H9 (cell line): ENCODE data around the gene ASTN2. TPM values are rescaled to one million over a fixed set of nuclear protein-coding genes. Genes with fewer than 3 reads are reported as not detected.

Experiments used
- DNase-seq: peaks from one replicate; pipeline ENCODE4 v3.0.0-alpha.2; 2017
- H2AFZ ChIP-seq: one replicate; pipeline ENCODE4 v1.6.1; 2013; ENCODE audit warnings: mild to moderate bottlenecking, low read length, control low read depth, moderate library complexity
- H2AK5ac ChIP-seq: 2 replicates; pipeline ENCODE4 v1.6.1; 2013; ENCODE audit warnings: low read length, control low read depth, mixed read lengths; ENCODE audit not compliant: insufficient read length
- H2BK120ac ChIP-seq: one replicate; pipeline ENCODE4 v1.6.1; 2013; ENCODE audit warnings: low read depth, mild to moderate bottlenecking, low read length, control low read depth, inconsistent platforms; ENCODE audit not compliant: poor library complexity, severe bottlenecking
- H2BK12ac ChIP-seq: 2 replicates; pipeline ENCODE4 v1.6.1; 2013; ENCODE audit warnings: low read length, control low read depth, mixed read lengths, low read depth; ENCODE audit not compliant: insufficient read length
- H2BK15ac ChIP-seq: 2 replicates; pipeline ENCODE4 v1.6.1; 2013; ENCODE audit warnings: low read depth, low read length, control low read depth
- H2BK20ac ChIP-seq: one replicate; pipeline ENCODE4 v1.6.1; 2013; ENCODE audit warnings: low read depth, mild to moderate bottlenecking, low read length, control low read depth, inconsistent platforms; ENCODE audit not compliant: poor library complexity, severe bottlenecking
- H2BK5ac ChIP-seq: 2 replicates; pipeline ENCODE4 v1.6.1; 2013; ENCODE audit warnings: low read length, control low read depth, mixed read lengths; ENCODE audit not compliant: insufficient read length
- H3K14ac ChIP-seq: 2 replicates; pipeline ENCODE4 v1.6.1; 2013; ENCODE audit warnings: low read length, control low read depth; ENCODE audit not compliant: insufficient read depth
- H3K18ac ChIP-seq: 2 replicates; pipeline ENCODE4 v1.6.1; 2013; ENCODE audit warnings: low read depth, mild to moderate bottlenecking, mixed read lengths, low read length, control low read depth; ENCODE audit not compliant: insufficient read length
- H3K23ac ChIP-seq: 2 replicates; pipeline ENCODE4 v1.6.1; 2013; ENCODE audit warnings: low read length, control low read depth, mixed read lengths, low read depth; ENCODE audit not compliant: insufficient read length
- H3K23me2 ChIP-seq: 2 replicates; pipeline ENCODE4 v1.6.1; 2013; ENCODE audit warnings: low read depth, mild to moderate bottlenecking, mixed read lengths, low read length, control low read depth; ENCODE audit not compliant: insufficient read length, poor library complexity, severe bottlenecking
- H3K27ac ChIP-seq: 2 replicates; pipeline ENCODE4 v1.5.1; 2013; ENCODE audit warnings: low read length, control low read depth, mixed read lengths, low read depth; ENCODE audit not compliant: insufficient read length
- H3K27me3 ChIP-seq: 2 replicates; pipeline ENCODE4 v1.6.1; 2013; ENCODE audit warnings: low read length, control low read depth, inconsistent platforms; ENCODE audit not compliant: insufficient read depth
- H3K4ac ChIP-seq: 2 replicates; pipeline ENCODE4 v1.6.1; 2013; ENCODE audit warnings: low read depth, mild to moderate bottlenecking, control low read depth, inconsistent platforms, low read length, moderate library complexity
- H3K4me1 ChIP-seq: 2 replicates; pipeline ENCODE4 v1.6.1; 2013; ENCODE audit warnings: low read length, control low read depth, inconsistent platforms; ENCODE audit not compliant: insufficient read depth
- H3K4me2 ChIP-seq: 2 replicates; pipeline ENCODE4 v1.6.1; 2013; ENCODE audit warnings: low read length, control low read depth, mixed read lengths; ENCODE audit not compliant: insufficient read length, insufficient read depth
- H3K56ac ChIP-seq: 2 replicates; pipeline ENCODE4 v1.6.1; 2013; ENCODE audit warnings: low read depth, mild to moderate bottlenecking, mixed read lengths, low read length, control low read depth; ENCODE audit not compliant: insufficient read length
- H3K79me1 ChIP-seq: 2 replicates; pipeline ENCODE4 v1.6.1; 2013; ENCODE audit warnings: low read depth, mild to moderate bottlenecking, moderate library complexity, low read length, control low read depth, inconsistent platforms; ENCODE audit not compliant: insufficient read depth, poor library complexity, severe bottlenecking
- H3K79me2 ChIP-seq: 2 replicates; pipeline ENCODE4 v1.6.1; 2013; ENCODE audit warnings: low read length, control low read depth, inconsistent platforms; ENCODE audit not compliant: insufficient read depth
- H3K9ac ChIP-seq: 2 replicates; pipeline ENCODE4 v1.6.1; 2013; ENCODE audit warnings: low read length, control low read depth, mixed read lengths; ENCODE audit not compliant: insufficient read length; ENCODE audit errors: extremely low read depth
- H3K9me3 ChIP-seq: one replicate; pipeline ENCODE4 v1.6.1; 2013; ENCODE audit warnings: low read depth, low read length, inconsistent platforms; ENCODE audit not compliant: control insufficient read depth
- H3T11ph ChIP-seq: one replicate; pipeline ENCODE4 v1.6.1; 2013; ENCODE audit warnings: mild to moderate bottlenecking, low read length, control low read depth, inconsistent platforms
- H4K20me1 ChIP-seq: one replicate; pipeline ENCODE4 v1.6.1; 2013; ENCODE audit not compliant: control insufficient read depth, insufficient read length, insufficient read depth
- H4K5ac ChIP-seq: 2 replicates; pipeline ENCODE4 v1.6.1; 2013; ENCODE audit warnings: low read depth, mild to moderate bottlenecking, mixed read lengths, low read length, control low read depth; ENCODE audit not compliant: insufficient read length
- H4K8ac ChIP-seq: replicated peaks from 2 replicates; pipeline ENCODE4 v1.6.1; 2013; ENCODE audit warnings: low read length, control low read depth, mixed read lengths, low read depth; ENCODE audit not compliant: insufficient read length
- H4K91ac ChIP-seq: 2 replicates; pipeline ENCODE4 v1.6.1; 2013; ENCODE audit warnings: low read depth, mild to moderate bottlenecking, moderate library complexity, mixed read lengths, low read length, control low read depth; ENCODE audit not compliant: insufficient read length
- H3K27ac Mint-ChIP-seq, 3 experiments: 2 replicates in 2 of 3; 3 replicates in 1 of 3; pipeline ENCODE4 v1.8.0; 2020 to 2021; ENCODE audit warnings: mixed read lengths in 3 of 3, mild to moderate bottlenecking in 1 of 3, moderate library complexity in 1 of 3
- H3K27me3 Mint-ChIP-seq: 2 replicates; pipeline ENCODE4 v1.8.0; 2021; ENCODE audit warnings: low read depth, mild to moderate bottlenecking, moderate library complexity, mixed read lengths
- H3K36me3 Mint-ChIP-seq, 3 experiments: 2 replicates in 2 of 3; 3 replicates in 1 of 3; pipeline ENCODE4 v1.8.0; 2020 to 2021; ENCODE audit warnings: low read depth in 3 of 3, mixed read lengths in 3 of 3; ENCODE audit not compliant: insufficient read depth in 1 of 3
- H3K4me1 Mint-ChIP-seq, 2 experiments: 2 replicates each; pipeline ENCODE4 v1.8.0; 2020; ENCODE audit warnings: mixed read lengths in 2 of 2
- H3K4me3 Mint-ChIP-seq, 2 experiments: 2 replicates in 1 of 2; 3 replicates in 1 of 2; pipeline ENCODE4 v1.8.0; 2020 to 2021; ENCODE audit warnings: mild to moderate bottlenecking in 2 of 2, mixed read lengths in 2 of 2, moderate library complexity in 1 of 2
- H3K9me3 Mint-ChIP-seq, 2 experiments: 2 replicates in 1 of 2; 3 replicates in 1 of 2; pipeline ENCODE4 v1.8.0; 2020; ENCODE audit warnings: mild to moderate bottlenecking in 2 of 2, mixed read lengths in 2 of 2, moderate library complexity in 1 of 2
- WGBS: extraction: QIAGEN DNeasy Blood & Tissue Kit; methylation state at CpG from one replicate; pipeline ENCODE4 v1.1.7; 2013; ENCODE audit warnings: missing lambda C conversion rate, low lambda C conversion rate, mixed read lengths; ENCODE audit not compliant: insufficient read length; ENCODE audit errors: extremely low coverage; 5-methylcytosine and 5-hydroxymethylcytosine counted together
- total RNA-seq: library from RNA; stranded (reverse); gene quantifications from 2 replicates; pipeline ENCODE4 v1.2.1, GENCODE V29; 2021
- TF ChIP-seq, protein P1 (sequence below): fragments of 200-600 bp; sonication (generic); conservative IDR thresholded peaks from 3 replicates; pipeline ENCODE4 v1.8.0; 2021; ENCODE audit warnings: antibody characterized with exemption, mild to moderate bottlenecking

ASTN2 gene
- total RNA-seq, 1 experiment from 2014 or later: 9.7 TPM

DNA sequence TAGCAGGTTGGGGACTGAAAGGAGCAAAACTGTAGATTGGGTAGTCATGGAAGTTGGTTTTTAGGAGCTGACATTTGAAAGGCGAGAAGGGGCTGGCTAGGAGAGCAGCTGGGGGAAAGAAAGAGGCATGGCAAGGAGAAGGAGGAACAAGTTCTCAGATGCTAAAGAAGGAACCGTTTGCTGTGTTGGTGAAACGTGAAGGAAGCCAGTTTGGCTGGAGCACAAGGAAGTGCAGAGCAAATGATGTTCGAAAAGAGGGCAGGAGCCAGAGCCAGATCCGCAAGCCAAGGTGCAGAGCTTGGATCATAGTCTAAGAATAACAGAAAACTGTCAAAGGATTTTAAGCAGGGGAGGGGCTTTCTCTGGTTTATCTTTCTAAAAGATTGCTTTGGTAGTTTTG is 276.6 kb downstream of the ASTN2 start:
- no peak overlapping the region for H2BK5ac ChIP-seq
- no peak overlapping the region for H3K4me3 Mint-ChIP-seq
- H4K8ac ChIP-seq: no peak overlapping the region
- no peak overlapping the region for H4K5ac ChIP-seq
- H3K9me3 ChIP-seq: no peaks in the 10 kb centered on the region
- no peak overlapping the region for H4K91ac ChIP-seq
- no peak overlapping the region for H3K56ac ChIP-seq
- WGBS: no CpG with 5 or more reads among the region's 5 CpGs
- H3K4ac ChIP-seq: no peak overlapping the region
- DNase-seq: no peak
- H2AFZ ChIP-seq: no peak overlapping the region
- H3T11ph ChIP-seq: no peak overlapping the region
- H3K4me1 ChIP-seq: peaks cover 4% of the 10 kb centered on the region; the same call in 1 of the 2 replicates
- TF ChIP-seq, protein P1, sequence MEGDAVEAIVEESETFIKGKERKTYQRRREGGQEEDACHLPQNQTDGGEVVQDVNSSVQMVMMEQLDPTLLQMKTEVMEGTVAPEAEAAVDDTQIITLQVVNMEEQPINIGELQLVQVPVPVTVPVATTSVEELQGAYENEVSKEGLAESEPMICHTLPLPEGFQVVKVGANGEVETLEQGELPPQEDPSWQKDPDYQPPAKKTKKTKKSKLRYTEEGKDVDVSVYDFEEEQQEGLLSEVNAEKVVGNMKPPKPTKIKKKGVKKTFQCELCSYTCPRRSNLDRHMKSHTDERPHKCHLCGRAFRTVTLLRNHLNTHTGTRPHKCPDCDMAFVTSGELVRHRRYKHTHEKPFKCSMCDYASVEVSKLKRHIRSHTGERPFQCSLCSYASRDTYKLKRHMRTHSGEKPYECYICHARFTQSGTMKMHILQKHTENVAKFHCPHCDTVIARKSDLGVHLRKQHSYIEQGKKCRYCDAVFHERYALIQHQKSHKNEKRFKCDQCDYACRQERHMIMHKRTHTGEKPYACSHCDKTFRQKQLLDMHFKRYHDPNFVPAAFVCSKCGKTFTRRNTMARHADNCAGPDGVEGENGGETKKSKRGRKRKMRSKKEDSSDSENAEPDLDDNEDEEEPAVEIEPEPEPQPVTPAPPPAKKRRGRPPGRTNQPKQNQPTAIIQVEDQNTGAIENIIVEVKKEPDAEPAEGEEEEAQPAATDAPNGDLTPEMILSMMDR: no peak
- H3K27me3 ChIP-seq: no peaks in the 10 kb centered on the region
- no peak overlapping the region for H3K23ac ChIP-seq
- no peak overlapping the region for H3K27ac Mint-ChIP-seq
- no peaks in the 10 kb centered on the region for H3K23me2 ChIP-seq
- H3K36me3 Mint-ChIP-seq: no peaks in the 10 kb centered on the region
- no peak overlapping the region for H2BK120ac ChIP-seq
- H2AK5ac ChIP-seq: no peak overlapping the region
- H3K4me2 ChIP-seq: no peak overlapping the region
- H3K14ac ChIP-seq: no peak overlapping the region; the same call in 1 of the 2 replicates
- no peaks in the 10 kb centered on the region for H4K20me1 ChIP-seq
- H2BK12ac ChIP-seq: no peak overlapping the region
- H3K4me1 Mint-ChIP-seq: peaks cover 18 to 21% of the 10 kb centered on the region in 2 experiments
- no peak overlapping the region for H3K18ac ChIP-seq
- no peak overlapping the region for H2BK20ac ChIP-seq
- no peak overlapping the region for H3K9ac ChIP-seq
- H3K27me3 Mint-ChIP-seq: peaks cover 2% of the 10 kb centered on the region
- H3K27ac ChIP-seq: no peak overlapping the region
- no peaks in the 10 kb centered on the region for H3K9me3 Mint-ChIP-seq
- no peaks in the 10 kb centered on the region for H3K79me1 ChIP-seq
- no peak overlapping the region for H2BK15ac ChIP-seq
- no peaks in the 10 kb centered on the region for H3K79me2 ChIP-seq
